ENCODE measurements around the gene HSPA8. TPM values are rescaled to one million over a fixed set of nuclear protein-coding genes. Genes with fewer than 3 reads are reported as not detected.
A peak's percentile ranks its signal among the peaks of the same experiment; 100 is the strongest.

The HSPA8 gene
- total RNA-seq, 2 experiments from 2014 or later: 1,728 to 2,522 TPM

GRCh38 chr11:123020968-123021367 is 41.0 kb downstream of the HSPA8 start:
- H3K27ac Mint-ChIP-seq: no peak overlapping the region
- peak; percentile 53 for DNase-seq
- no peaks in the 10 kb centered on the region for H3K36me3 Mint-ChIP-seq
- H3K9me3 Mint-ChIP-seq (ENCODE audit: low read depth): no peaks in the 10 kb centered on the region
- peaks cover 9% of the 10 kb centered on the region for H3K27me3 Mint-ChIP-seq
- peak; percentile 86 for ATAC-seq
- peaks cover 9% of the 10 kb centered on the region for H3K4me1 Mint-ChIP-seq
- CTCF ChIA-PET: interaction anchor here (0.6 to 11.9 kb wide), 38 partner anchors 8 to 443 kb away, joined by 3 to 215 read pairs (median 5); no protein-coding TSS in a partner anchor
- no peak overlapping the region for H3K4me3 Mint-ChIP-seq

- H3K36me3 Mint-ChIP-seq: no peaks in the 10 kb centered on the region
- CTCF ChIA-PET: interaction anchor here (2.8 to 11.9 kb wide), 3 partner anchors 12 to 165 kb away, joined by 15 to 215 read pairs (median 38); no protein-coding TSS in a partner anchor
- ATAC-seq: no peak
These were observed 43.2 kb downstream of the HSPA8 start for GRCh38 chr11:123018702-123019101.

GRCh38 chr11:123011510-123011909 is 50.4 kb downstream of the HSPA8 start:
- Mint-ChIP-seq H3K36me3 (no peaks in the 10 kb centered on the region), H3K27ac (no peak overlapping the region), H3K27me3 (peaks cover 27% of the 10 kb centered on the region), H3K4me1 (no peaks in the 10 kb centered on the region), H3K9me3 (ENCODE audit: low read depth) (no peaks in the 10 kb centered on the region), H3K4me3 (no peak overlapping the region)
- DNase-seq: no peak
- no peak for ATAC-seq
- CTCF ChIA-PET: interaction anchor here (0.6 to 0.7 kb wide), 3 partner anchors 9 to 215 kb away, joined by 3 to 4 read pairs (median 3); no protein-coding TSS in a partner anchor

More at GRCh38 chr11:123018702-123019101, 43.2 kb downstream of the HSPA8 start:
- Mint-ChIP-seq H3K9me3 (ENCODE audit: low read depth) (no peaks in the 10 kb centered on the region), H3K4me1 (peaks cover 9% of the 10 kb centered on the region), H3K27me3 (peaks cover 13% of the 10 kb centered on the region), H3K4me3 (no peak overlapping the region), H3K27ac (no peak overlapping the region)
- no peak for DNase-seq

Other genes starting within 250 kb of the HSPA8 start
- 10 to 100 TPM in 1 of 2 experiments, 1 to 10 TPM in 1; 8.1 to 15.3 TPM for gene CRTAM, start 223.6 kb downstream of the HSPA8 start, total RNA-seq
- 1 to 10 TPM; 3.2 to 4.3 TPM for gene JHY, start 179.4 kb downstream of the HSPA8 start, total RNA-seq
- gene BSX, start 80.3 kb downstream of the HSPA8 start, total RNA-seq: not detected
- under 1 TPM in 1 of 2 experiments, not detected in 1; 0.58 TPM for gene CLMP, start 133.1 kb upstream of the HSPA8 start, total RNA-seq

All from activated CD8-positive, alpha-beta memory T cell treated with anti-CD3 and anti-CD28 coated beads, Interleukin-2, amount 10 ng/mL, durations not matched to agents 7 days and 5 days (primary cell).